Liver (tissue), 9 donors: ENCODE data around the gene FECH. TPM values are rescaled to one million over a fixed set of nuclear protein-coding genes. Genes with fewer than 3 reads are reported as not detected.

Experiments used
- DNase-seq: peaks from one replicate; pipeline ENCODE4 v3.0.0-alpha.2; 2017; ENCODE audit warnings: low spot score
- H3K27ac ChIP-seq, 2 donors: one replicate each; pipeline ENCODE4 v1.7.0; 2013; ENCODE audit warnings: inconsistent platforms in 2 of 2, low read length in 2 of 2, control low read depth in 1 of 2, low read depth in 1 of 2, mild to moderate bottlenecking in 1 of 2
- H3K27me3 ChIP-seq, 4 donors: one replicate each; pipeline versions ENCODE4 v1.6.1 to v1.7.0; 2013; ENCODE audit warnings: low read length in 3 of 4, inconsistent platforms in 1 of 4, mild to moderate bottlenecking in 1 of 4, moderate library complexity in 1 of 4; ENCODE audit not compliant: control insufficient read depth in 4 of 4, insufficient read depth in 4 of 4
- H3K36me3 ChIP-seq, 4 donors: one replicate each; pipeline versions ENCODE4 v1.6.1 to v1.7.0; 2013; ENCODE audit warnings: low read length in 3 of 4, mild to moderate bottlenecking in 3 of 4, low read depth in 1 of 4, moderate library complexity in 1 of 4; ENCODE audit not compliant: control insufficient read depth in 4 of 4, insufficient read depth in 3 of 4
- H3K4me1 ChIP-seq, 4 donors: one replicate each; pipeline versions ENCODE4 v1.6.1 to v1.7.0; 2013; ENCODE audit warnings: low read length in 3 of 4, mild to moderate bottlenecking in 3 of 4, moderate library complexity in 1 of 4; ENCODE audit not compliant: control insufficient read depth in 4 of 4, insufficient read depth in 4 of 4
- H3K4me3 ChIP-seq, 3 donors: one replicate each; pipeline versions ENCODE4 v1.6.1 to v1.7.0; 2013; ENCODE audit warnings: low read length in 3 of 3, control low read depth in 1 of 3, low read depth in 1 of 3, mild to moderate bottlenecking in 1 of 3
- H3K9ac ChIP-seq, 2 donors: one replicate each; pipeline ENCODE4 v1.7.0; 2013; ENCODE audit warnings: low read length in 2 of 2, mild to moderate bottlenecking in 2 of 2, moderate library complexity in 2 of 2, control low read depth in 1 of 2, low read depth in 1 of 2
- H3K9me3 ChIP-seq, 4 donors: one replicate each; pipeline versions ENCODE4 v1.6.1 to v1.7.0; 2013; ENCODE audit warnings: low read length in 3 of 4; ENCODE audit not compliant: control insufficient read depth in 4 of 4
- ATF3 ChIP-seq: IDR thresholded peaks from 2 replicates; pipeline ENCODE4 v1.6.1; 2016; ENCODE audit warnings: antibody characterized with exemption
- EGR1 ChIP-seq, 2 donors: IDR thresholded peaks; 2 replicates each; pipeline ENCODE4 v1.6.1; 2016 to 2018; ENCODE audit warnings: antibody characterized with exemption in 2 of 2, low read depth in 2 of 2
- FOXA1 ChIP-seq: IDR thresholded peaks from 2 replicates; pipeline ENCODE4 v1.6.1; 2016; ENCODE audit warnings: antibody characterized with exemption
- FOXA2 ChIP-seq: IDR thresholded peaks from 2 replicates; pipeline ENCODE4 v1.6.1; 2016; ENCODE audit warnings: antibody characterized with exemption
- GABPA ChIP-seq, 2 donors: IDR thresholded peaks in 1 of 2; conservative IDR thresholded peaks in 1 of 2; 2 replicates each; pipeline ENCODE4 v1.6.1; 2016; ENCODE audit warnings: antibody characterized with exemption in 2 of 2, mild to moderate bottlenecking in 1 of 2, moderate library complexity in 1 of 2
- HNF4A ChIP-seq, 2 donors: conservative IDR thresholded peaks; 2 replicates each; pipeline ENCODE4 v1.6.1; 2016; ENCODE audit warnings: antibody characterized with exemption in 2 of 2, mild to moderate bottlenecking in 2 of 2
- HNF4G ChIP-seq: IDR thresholded peaks from 2 replicates; pipeline ENCODE4 v1.6.1; 2016; ENCODE audit warnings: antibody characterized with exemption
- JUND ChIP-seq, 2 donors: IDR thresholded peaks; 2 replicates each; pipeline ENCODE4 v1.6.1; 2016; ENCODE audit warnings: antibody characterized with exemption in 2 of 2
- MAX ChIP-seq: IDR thresholded peaks from 2 replicates; pipeline ENCODE4 v1.6.1; 2016; ENCODE audit warnings: antibody characterized with exemption
- NR2F2 ChIP-seq: IDR thresholded peaks from 2 replicates; pipeline ENCODE4 v1.6.1; 2016; ENCODE audit warnings: antibody characterized with exemption
- RAD21 ChIP-seq, 2 donors: IDR thresholded peaks; 2 replicates each; pipeline ENCODE4 v1.6.1; 2016; ENCODE audit warnings: antibody characterized with exemption in 2 of 2, mild to moderate bottlenecking in 2 of 2
- REST ChIP-seq: IDR thresholded peaks from 2 replicates; pipeline ENCODE4 v1.6.1; 2016; ENCODE audit warnings: antibody characterized with exemption, mild to moderate bottlenecking
- RXRA ChIP-seq, 2 donors: IDR thresholded peaks; 2 replicates each; pipeline ENCODE4 v1.6.1; 2017 to 2018; ENCODE audit warnings: antibody characterized with exemption in 2 of 2, mild to moderate bottlenecking in 1 of 2
- SP1 ChIP-seq: IDR thresholded peaks from 2 replicates; pipeline ENCODE4 v1.6.1; 2018; ENCODE audit warnings: antibody characterized with exemption, mild to moderate bottlenecking
- TAF1 ChIP-seq: conservative IDR thresholded peaks from 2 replicates; pipeline ENCODE4 v1.6.1; 2016; ENCODE audit warnings: antibody characterized with exemption, mild to moderate bottlenecking
- YY1 ChIP-seq: IDR thresholded peaks from 2 replicates; pipeline ENCODE4 v1.6.1; 2016; ENCODE audit warnings: antibody characterized with exemption, mild to moderate bottlenecking
- WGBS: extraction: QIAGEN DNeasy Blood & Tissue Kit; methylation state at CpG from one replicate; pipeline ENCODE4 v1.1.7; 2013; 5-methylcytosine and 5-hydroxymethylcytosine counted together
- polyA plus RNA-seq, 2 donors: library from polyadenylated mRNA; stranded (reverse) in 1 of 2; unstranded in 1 of 2; fragments of 200-250 nt in 1 of 2; fragments of >200 nt in 1 of 2; fragmentation: Nextera tagmentation in 1 of 2; extraction: Ambion mirVana in 1 of 2; gene quantifications; one replicate each; pipeline versions ENCODE4 v1.2.1 to v1.2.3, GENCODE V29; 2013 to 2015
- total RNA-seq, 2 donors: library from RNA; depleted of rRNA; stranded (reverse); fragments of >200 nt; gene quantifications; one replicate each; pipeline ENCODE4 v1.2.3, GENCODE V29; 2014
- TF ChIP-seq, protein P1 (sequence below): fragments of 150-350 bp; IDR thresholded peaks from 2 replicates; pipeline ENCODE4 v1.5.1; 2017; ENCODE audit warnings: improper control_type of control experiment, low read depth, low read length; ENCODE audit not compliant: missing input control
- TF ChIP-seq, protein P2 (sequence below): IDR thresholded peaks from 2 replicates; pipeline ENCODE4 v1.6.1; 2016; ENCODE audit warnings: antibody characterized with exemption
- donor health status: healthy.
- donor health status: healthy.
- donor health status: healthy.
- donor health status: healthy.
- donor health status: healthy.

The FECH gene
- total and polyA plus RNA-seq, 4 donors = 13.8 to 1,262 (median 42.1) TPM

DNA sequence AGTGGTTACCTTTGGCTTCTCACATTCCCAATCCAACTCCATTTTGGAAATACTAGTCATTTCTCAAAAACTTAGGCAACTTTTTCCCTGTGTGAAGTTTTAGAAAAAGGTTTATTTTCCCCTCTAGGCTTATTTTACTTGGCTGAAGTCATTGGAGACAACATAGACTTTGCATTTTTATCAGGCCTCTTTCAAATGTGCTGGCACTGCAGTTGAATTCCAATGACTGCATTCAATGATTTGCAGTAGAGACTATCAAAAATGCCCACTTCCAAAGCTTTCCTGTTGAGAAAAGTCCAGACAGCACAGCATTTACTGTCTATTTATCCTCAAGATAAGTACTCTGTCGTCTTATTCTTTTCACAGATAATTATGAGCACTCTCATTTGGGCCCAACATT is 81.3 kb downstream of the FECH start:
- no peaks in the 10 kb centered on the region for H3K36me3 ChIP-seq
- H3K4me1 ChIP-seq = no peaks in the 10 kb centered on the region
- TF ChIP-seq YY1 (no peak), FOXA1 (no peak), RAD21 (IDR thresholded peaks at IDR 0.05) (no peak), RXRA (IDR thresholded peaks at IDR 0.05) (no peak), HNF4A (conservative IDR thresholded peaks at IDR 0.05) (no peak), ATF3 (no peak), MAX (no peak), GABPA (IDR thresholded peaks at IDR 0.05 in 1 of 2, conservative IDR thresholded peaks at IDR 0.05 in 1 of 2) (no peak), JUND (IDR thresholded peaks at IDR 0.05) (no peak), NR2F2 (no peak), TAF1 (no peak), SP1 (no peak), FOXA2 (no peak), REST (no peak)
- TF ChIP-seq, protein P1, sequence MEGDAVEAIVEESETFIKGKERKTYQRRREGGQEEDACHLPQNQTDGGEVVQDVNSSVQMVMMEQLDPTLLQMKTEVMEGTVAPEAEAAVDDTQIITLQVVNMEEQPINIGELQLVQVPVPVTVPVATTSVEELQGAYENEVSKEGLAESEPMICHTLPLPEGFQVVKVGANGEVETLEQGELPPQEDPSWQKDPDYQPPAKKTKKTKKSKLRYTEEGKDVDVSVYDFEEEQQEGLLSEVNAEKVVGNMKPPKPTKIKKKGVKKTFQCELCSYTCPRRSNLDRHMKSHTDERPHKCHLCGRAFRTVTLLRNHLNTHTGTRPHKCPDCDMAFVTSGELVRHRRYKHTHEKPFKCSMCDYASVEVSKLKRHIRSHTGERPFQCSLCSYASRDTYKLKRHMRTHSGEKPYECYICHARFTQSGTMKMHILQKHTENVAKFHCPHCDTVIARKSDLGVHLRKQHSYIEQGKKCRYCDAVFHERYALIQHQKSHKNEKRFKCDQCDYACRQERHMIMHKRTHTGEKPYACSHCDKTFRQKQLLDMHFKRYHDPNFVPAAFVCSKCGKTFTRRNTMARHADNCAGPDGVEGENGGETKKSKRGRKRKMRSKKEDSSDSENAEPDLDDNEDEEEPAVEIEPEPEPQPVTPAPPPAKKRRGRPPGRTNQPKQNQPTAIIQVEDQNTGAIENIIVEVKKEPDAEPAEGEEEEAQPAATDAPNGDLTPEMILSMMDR = no peak
- WGBS = 64% methylated on average over 1 of the region's 1 CpG
- no peak overlapping the region for H3K9ac ChIP-seq
- DNase-seq = no peak
- no peaks in the 10 kb centered on the region for H3K27me3 ChIP-seq
- H3K9me3 ChIP-seq = no peaks in the 10 kb centered on the region
- no peak overlapping the region for H3K4me3 ChIP-seq
- H3K27ac ChIP-seq = no peak overlapping the region

GRCh38 chr18:57502624-57503023 is 83.9 kb downstream of the FECH start:
- TF ChIP-seq SP1 = no peak
- TF ChIP-seq RAD21 (IDR thresholded peaks at IDR 0.05) = no peak
- TF ChIP-seq FOXA2 = no peak
- TF ChIP-seq GABPA (IDR thresholded peaks at IDR 0.05 in 1 of 2, conservative IDR thresholded peaks at IDR 0.05 in 1 of 2) = no peak
- no peak for TF ChIP-seq FOXA1
- TF ChIP-seq REST = no peak
- no peak for TF ChIP-seq EGR1 (IDR thresholded peaks at IDR 0.05; ENCODE audit: low read depth in 2 of 2)
- no peak for TF ChIP-seq NR2F2
- TF ChIP-seq, protein P2, sequence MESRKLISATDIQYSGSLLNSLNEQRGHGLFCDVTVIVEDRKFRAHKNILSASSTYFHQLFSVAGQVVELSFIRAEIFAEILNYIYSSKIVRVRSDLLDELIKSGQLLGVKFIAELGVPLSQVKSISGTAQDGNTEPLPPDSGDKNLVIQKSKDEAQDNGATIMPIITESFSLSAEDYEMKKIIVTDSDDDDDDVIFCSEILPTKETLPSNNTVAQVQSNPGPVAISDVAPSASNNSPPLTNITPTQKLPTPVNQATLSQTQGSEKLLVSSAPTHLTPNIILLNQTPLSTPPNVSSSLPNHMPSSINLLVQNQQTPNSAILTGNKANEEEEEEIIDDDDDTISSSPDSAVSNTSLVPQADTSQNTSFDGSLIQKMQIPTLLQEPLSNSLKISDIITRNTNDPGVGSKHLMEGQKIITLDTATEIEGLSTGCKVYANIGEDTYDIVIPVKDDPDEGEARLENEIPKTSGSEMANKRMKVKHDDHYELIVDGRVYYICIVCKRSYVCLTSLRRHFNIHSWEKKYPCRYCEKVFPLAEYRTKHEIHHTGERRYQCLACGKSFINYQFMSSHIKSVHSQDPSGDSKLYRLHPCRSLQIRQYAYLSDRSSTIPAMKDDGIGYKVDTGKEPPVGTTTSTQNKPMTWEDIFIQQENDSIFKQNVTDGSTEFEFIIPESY = no peak
- TF ChIP-seq, protein P1 = no peak
- no peak for TF ChIP-seq JUND (IDR thresholded peaks at IDR 0.05)
- no peak for TF ChIP-seq HNF4A (conservative IDR thresholded peaks at IDR 0.05)
- no peak for TF ChIP-seq ATF3
- TF ChIP-seq HNF4G = no peak
- no peak overlapping the region for H3K27ac ChIP-seq
- no peaks in the 10 kb centered on the region for H3K4me1 ChIP-seq
- H3K36me3 ChIP-seq = peaks cover 0 to 1% (median 0%) of the 10 kb centered on the region in 4 donors
- no peaks in the 10 kb centered on the region for H3K9me3 ChIP-seq
- DNase-seq = no peak
- H3K27me3 ChIP-seq = no peaks in the 10 kb centered on the region
- H3K4me3 ChIP-seq = no peak overlapping the region
- no peak overlapping the region for H3K9ac ChIP-seq
- WGBS = 80% methylated on average over 9 of the region's 9 CpGs
